ENCODE data around the gene ADAMTS20.
A peak's percentile ranks its signal among the peaks of the same experiment; 100 is the strongest.
"Not testable (repeated sequence)": the region's sequence is repeated elsewhere in the genome, so short reads cannot be mapped to it uniquely, and the experiment has no call there.

Gene ADAMTS20

GRCh38 chr12:43551971-43552559 lies at the start of gene ADAMTS20:
TSS of gene ADAMTS20 (minus strand) at chr12:43552203. CDS start at chr12:43551921, 282 bp downstream.
- DNase-seq = no peak

DNA sequence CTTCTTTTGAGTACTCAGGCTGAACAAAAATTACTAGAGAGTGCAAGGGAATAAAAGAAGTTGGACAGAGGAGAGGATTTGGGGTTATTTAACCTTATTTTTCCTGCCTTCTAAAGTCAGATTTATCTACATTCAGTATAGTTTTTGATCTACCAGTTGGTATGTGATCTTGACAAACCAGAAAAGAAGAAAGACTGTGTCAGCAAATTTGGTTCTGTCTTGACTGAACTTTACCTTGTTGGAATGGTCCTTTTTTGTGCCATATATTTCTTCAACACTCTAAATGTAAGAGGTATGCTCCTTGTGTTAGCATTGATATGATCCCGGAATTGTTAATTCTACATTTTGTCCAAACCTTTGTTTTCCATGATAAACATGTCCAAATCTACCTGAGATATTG lies 47.7 kb upstream of the ADAMTS20 start:
- no peak for DNase-seq

GRCh38 chr12:43599066-43599465 lies 47.1 kb upstream of the ADAMTS20 start:
- DNase-seq = no peak

GRCh38 chr12:43590307-43590706 lies 38.3 kb upstream of the ADAMTS20 start:
- DNase-seq = no peak

DNA sequence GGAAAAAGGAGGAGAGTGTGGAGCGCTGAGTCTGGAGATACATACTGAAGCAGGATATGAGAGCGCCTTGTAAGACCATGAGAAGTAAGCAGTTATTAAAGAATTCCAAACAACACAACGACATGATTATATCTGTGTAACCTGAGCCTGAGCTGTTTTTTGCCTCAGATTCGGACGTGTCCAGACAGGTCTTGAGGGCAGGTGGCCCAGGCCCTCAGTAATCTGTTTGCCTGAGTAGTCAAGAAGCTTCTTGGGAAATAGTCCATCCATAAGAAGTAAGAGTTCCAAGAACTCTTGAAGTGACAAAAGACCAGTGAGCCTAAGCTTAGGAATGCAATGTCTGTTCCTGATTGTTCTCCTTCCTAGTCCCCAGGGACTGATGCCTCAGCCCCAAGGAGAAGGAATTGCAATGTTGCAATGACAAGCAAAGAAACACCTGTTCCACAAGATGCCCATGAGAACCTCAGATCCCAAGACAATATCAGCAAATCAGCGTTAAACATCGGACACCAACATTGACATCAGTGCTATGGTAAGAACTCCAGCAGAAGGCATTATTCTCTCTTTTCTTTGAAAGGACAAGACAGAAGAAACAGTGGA lies 34.7 kb upstream of the ADAMTS20 start:
- DNase-seq = no peak

DNA sequence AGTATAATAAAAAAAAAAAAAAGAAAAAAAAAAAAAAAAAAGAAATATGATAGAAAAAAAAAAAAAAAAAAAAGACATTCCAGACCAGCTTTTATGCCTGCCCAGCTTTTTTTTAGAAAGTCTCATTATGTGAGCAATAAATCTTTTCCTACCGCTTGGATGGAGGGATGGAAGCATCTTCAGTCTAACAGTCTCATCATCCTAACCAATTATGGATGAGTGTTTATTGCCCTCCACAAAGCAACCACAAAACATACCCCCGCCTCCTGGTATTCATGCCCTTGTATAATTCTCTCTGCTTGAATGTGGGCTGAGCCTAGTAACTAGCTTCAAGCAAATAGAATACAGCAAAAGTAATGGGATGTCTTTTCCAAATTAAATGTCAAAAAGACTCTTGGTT lies 33.7 kb upstream of the ADAMTS20 start:
- DNase-seq = no peak

DNA sequence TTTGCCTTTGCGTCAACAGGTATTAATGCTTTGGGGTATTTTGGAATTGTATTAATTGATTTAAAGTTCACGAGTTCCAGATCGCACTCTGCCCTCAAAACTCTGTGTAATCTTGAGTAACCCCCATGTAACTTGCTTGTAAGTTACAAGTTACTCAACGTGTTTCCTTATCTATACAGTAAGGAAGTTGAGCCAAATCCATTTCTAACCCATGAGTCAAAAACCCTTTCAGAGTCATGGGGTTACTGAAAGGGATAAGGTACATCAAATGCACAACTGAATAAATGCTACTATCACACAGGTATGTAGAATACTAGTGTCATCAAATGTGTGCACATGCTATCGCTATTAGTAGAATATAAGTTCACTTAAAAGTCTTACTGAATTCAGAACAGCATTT lies 28.6 kb upstream of the ADAMTS20 start:
- DNase-seq = no peak

DNA sequence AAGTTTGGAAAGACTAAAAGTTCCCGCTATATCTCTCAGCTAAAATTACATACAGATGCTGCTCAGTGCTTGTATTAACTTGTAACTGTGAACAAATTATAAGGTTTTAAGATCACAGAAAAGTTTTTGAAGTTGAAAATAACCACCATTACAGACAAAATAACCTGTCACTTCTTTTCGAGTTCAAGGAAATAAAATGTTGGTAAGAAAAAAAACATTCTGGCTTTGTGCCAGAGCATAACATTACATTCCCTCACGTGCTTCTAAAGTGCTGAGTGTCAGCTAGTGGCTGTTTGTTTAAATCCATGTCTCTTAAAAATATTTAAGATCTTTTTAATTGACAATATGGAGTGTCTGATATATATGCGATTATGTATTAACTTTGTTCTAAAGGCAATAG lies 27.2 kb upstream of the ADAMTS20 start:
- DNase-seq = no peak

DNA sequence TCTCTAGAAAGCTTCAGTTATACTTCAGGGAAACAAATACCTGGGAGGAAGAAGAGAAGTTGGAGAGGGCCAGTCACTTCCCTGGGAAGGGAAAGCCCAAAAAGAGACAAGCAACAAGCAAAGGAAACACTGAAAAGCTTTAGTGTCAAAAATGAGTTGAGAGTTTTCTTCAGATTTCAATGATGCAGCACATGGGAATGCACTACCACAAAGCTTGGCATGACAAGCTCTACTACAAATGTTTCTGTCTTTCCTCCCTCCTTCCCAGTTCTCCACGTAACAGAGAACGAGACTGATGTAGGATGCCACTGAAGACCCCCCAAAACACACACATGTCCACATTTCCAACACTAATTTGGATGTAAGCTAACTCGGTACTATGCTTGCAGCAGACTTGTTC lies 26.8 kb upstream of the ADAMTS20 start:
- no peak for DNase-seq

DNA sequence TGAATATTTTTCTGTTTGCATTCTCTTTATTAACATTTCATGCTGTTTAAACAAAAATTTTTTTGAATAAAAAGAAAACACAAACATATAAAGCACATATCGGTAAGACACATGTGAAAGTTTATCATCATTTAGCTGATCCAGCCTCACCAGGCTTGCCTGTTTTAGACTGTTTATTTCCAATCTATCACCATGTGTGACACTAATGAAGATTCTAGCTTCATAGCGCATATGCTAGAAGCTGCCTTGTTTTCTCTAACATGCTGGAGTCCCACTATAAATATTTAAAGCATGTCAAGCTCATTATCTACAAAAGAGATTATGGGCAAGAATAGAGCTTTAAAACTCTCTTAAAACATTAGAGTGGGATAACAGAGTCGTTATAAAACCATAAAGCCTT lies 25.4 kb upstream of the ADAMTS20 start:
- DNase-seq = no peak

- no peak for DNase-seq
Measured at GRCh38 chr12:43576162-43576561, 24.2 kb upstream of the ADAMTS20 start.

GRCh38 chr12:43571885-43572284 lies 19.9 kb upstream of the ADAMTS20 start:
- DNase-seq = no peak

GRCh38 chr12:43556057-43556456 lies 4.1 kb upstream of the ADAMTS20 start:
- no peak for DNase-seq

DNA sequence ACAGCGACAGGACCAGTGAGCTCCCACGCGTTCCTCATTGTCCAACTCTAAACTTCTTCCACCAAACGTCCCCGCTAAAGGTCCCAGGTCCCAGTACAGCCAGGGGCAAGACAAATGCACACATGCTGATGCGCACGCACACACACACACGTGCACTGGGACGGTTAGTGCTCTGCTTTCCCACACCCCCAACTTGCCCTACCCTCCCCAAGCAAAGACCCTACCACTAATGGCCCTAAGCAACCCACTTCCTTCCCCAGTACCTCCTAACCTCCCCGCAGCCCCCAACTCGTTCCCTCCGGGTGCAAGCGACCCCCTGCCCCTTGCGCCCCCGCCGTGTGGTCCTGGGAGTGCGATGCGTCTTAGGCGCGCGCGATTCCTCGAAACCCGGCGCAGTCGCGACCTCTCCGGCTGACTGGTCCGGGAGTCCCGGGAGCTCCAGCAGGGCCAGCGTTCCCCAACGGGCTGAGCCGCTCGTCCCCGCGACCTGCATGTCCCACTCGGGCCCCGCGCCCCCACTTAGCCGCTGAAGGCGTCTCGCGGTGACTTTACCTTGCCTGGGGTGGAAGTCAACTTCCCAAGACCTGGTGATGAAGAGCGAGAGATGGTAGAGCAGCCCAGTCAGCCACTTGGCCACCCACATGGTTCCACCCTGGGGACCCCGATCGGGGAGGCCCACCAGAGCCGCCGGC lies 578 bp downstream of the ADAMTS20 start:
- no peak for DNase-seq

DNA sequence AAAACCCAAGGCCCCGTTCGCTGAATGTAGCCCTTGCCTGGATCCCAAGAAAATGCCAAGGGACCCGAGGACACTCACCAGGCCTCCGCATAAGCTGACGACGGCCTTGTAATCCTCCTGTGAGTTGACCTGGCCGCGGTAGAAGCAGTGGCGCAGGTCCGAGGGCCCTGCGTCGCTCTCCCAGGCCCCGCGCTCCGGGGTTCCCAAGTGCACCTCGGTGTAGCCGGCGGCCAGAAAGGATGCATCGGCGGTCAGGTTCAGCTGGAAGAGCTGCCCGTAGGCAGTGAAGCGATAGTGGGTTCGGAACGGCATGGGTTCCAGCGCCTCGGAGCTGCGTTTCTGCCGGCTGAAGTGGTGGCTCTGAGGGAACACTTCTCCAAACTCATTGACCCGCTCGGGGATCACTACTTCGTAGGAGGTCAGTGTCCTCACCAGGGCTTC lies 1.2 kb downstream of the ADAMTS20 start:
- no peak for DNase-seq

DNA sequence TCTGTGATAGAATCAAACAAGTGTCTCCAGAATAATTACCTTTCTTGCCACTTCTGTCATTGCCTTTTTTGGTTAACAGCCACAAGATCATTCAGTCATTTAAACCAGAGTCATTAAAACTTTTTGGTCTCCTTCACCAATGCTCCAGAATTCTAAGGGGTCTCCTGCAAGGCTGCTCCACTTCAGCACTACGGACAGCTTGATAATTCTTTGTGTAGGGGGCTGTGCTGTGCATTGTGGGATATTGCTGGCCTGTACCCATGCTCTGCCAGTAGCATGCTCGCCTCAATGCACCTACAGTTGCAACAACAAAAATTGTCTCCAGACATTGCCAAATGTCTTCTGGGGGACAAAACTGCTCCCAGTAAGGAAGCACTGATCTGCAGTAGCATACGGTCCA lies 7.3 kb downstream of the ADAMTS20 start:
- no peak for DNase-seq

- no peak for DNase-seq
Measured at GRCh38 chr12:43540470-43540869, 11.5 kb downstream of the ADAMTS20 start.

DNA sequence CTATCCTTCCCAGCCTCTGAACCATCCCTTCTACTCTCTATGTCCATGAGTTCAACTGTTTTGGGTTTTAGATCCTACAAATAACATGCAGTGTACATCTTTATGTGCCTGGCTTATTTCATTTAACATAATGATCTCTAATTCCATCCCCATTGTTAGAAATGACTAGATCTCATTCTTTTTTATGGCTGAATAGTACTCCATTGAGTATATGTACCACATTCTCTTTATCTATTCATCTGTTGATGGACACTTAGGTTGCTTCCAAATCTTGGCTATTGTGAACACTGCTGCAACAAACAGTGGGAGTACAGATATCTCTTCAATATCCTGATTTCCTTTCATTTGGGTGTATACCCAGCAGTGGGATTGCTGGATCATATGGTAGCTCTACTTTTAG lies 14.3 kb downstream of the ADAMTS20 start:
- DNase-seq = not testable (repeated sequence)

DNA sequence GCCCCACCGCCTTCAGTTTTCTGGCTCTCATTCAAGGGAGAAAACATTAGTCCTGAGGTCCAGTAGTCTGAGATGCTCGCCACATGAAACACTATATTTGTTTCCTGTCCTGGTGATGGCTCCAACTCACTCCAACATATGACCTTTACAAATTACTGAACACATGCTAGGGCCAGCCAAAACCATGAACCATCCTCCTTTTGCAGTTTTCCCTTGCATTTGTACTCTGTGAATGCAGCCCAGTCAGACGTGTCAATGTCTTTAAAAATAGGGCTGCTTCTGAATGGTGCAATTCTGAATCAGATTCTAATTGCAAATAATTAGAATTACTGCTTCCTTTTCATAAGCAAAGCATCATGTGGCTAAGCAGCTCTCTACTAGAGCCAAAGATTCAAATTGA lies 36.0 kb downstream of the ADAMTS20 start:
- no peak for DNase-seq

DNA sequence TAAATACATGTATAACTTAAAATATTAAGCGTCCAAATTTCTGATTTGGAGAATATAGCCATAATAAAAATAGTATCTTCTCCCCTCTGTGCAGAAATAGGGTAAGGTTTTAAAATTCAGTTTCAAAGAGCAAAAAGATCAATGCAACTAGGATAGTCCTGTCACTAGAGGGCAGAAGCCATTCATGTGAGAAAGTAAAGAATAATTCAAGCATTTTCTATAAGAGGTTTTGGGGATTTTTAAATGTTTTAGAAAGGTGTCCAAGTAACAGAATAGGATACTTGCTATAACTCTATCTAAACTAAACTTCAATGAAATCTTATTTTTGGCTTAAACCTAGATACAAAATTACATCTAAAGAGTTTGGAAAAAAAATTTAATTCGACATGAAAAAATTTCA lies 50.3 kb downstream of the ADAMTS20 start:
- peak; percentile 45 for DNase-seq

DNA sequence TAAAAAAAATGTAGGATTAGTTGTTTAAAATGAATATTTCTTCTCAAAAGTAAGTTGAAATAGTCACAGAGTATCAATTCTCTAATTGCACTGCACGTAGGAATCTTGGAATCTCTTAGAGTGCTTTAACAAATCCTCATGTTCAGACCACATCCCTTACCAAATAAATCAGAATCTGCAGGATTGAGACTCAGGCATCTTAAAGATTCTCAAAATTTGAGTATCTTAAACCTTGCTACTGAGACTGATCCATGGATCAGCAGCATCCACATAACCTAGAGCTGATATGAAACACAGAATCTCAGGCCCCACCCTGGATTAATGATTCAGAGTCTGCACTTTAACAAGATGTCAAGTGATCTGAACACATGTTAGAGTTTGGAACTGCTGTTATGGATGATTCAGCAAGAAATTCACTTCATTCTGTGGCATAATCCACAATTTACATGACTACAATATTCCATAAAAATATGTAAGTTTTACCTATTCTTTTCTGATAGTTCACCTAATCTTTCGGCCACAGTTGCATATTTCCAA lies 58.7 kb downstream of the ADAMTS20 start:
- no peak for DNase-seq

DNA sequence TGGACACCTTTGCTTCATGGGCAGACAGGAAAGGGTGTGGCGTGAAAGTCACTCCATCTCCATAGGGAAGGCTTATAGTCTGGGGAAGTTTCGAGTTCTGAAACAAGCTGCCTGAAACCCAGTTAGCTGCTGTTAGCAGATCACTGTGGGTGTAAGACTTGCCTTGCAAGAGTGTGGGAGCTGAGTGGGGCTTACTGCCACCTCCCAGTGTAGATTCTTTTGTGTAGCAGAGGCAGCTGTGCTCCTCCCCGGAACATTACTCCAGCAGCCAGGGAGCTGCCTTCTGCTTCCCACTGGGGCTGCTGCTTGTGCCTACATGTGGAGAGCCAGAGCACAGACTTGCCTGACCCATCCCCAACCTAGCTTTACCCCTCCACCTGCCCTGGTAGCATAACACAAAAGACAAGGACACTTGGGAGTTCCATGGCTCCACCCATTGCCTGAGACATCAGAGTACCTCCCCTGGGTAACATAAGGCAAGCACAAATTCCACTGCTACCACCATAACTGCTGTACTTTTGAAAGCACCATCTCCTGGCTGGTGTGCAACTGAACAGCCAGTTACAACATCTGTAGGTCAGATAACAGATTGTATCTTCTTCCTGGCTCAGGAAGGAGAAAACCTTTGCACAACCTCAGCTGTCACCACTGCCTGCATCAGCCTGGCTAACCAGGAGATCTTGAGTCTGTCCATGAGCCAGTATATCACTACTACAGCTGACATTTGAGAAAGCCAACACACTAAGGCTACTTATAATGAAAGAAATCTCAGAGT lies 69.5 kb downstream of the ADAMTS20 start:
- peak; percentile 64 for DNase-seq

GRCh38 chr12:43480591-43480990 lies 71.4 kb downstream of the ADAMTS20 start:
- DNase-seq = peak; percentile 11
